Thoracic aorta (tissue), 2 donors: ENCODE measurements around the gene MRPL27. TPM values are rescaled to one million over a fixed set of nuclear protein-coding genes. Genes with fewer than 3 reads are reported as not detected.

ENCODE experiments used
- ATAC-seq: fragments of 150-250 bp; one replicate; pipeline ENCODE4 v1.8.0; 2017; ENCODE audit warnings: low read depth; ENCODE audit not compliant: insufficient number of reproducible peaks, low FRiP score
- DNase-seq: peaks from one replicate; pipeline ENCODE4 v3.0.0-alpha.2; 2020; ENCODE audit warnings: low spot score
- H3K27ac ChIP-seq, 2 donors: fragments of 200-600 bp; sonication (generic); 1 replicate in 1 of 2; 2 replicates in 1 of 2; pipeline ENCODE4 v1.5.1; 2016; ENCODE audit warnings: mild to moderate bottlenecking in 2 of 2, moderate library complexity in 2 of 2
- H3K27me3 ChIP-seq: fragments of 200-600 bp; sonication (generic); replicated peaks from 2 replicates; pipeline ENCODE4 v1.6.0; 2016; ENCODE audit warnings: mild to moderate bottlenecking; ENCODE audit not compliant: insufficient read depth
- H3K36me3 ChIP-seq: fragments of 200-600 bp; sonication (generic); one replicate; pipeline ENCODE4 v1.5.1; 2016
- H3K4me1 ChIP-seq, 2 donors: fragments of 200-600 bp; sonication (generic); 1 replicate in 1 of 2; 2 replicates in 1 of 2; pipeline versions ENCODE4 v1.5.1 to v1.6.0; 2016; ENCODE audit warnings: low read depth in 2 of 2, mild to moderate bottlenecking in 1 of 2; ENCODE audit not compliant: control insufficient read depth in 1 of 2
- H3K4me3 ChIP-seq: fragments of 200-600 bp; sonication (generic); 2 replicates; pipeline ENCODE4 v1.5.1; 2016; ENCODE audit warnings: mild to moderate bottlenecking
- H3K9me3 ChIP-seq: fragments of 200-600 bp; sonication (generic); 2 replicates; pipeline ENCODE4 v1.5.1; 2016
- CTCF ChIP-seq: fragments of 200-600 bp; sonication (generic); IDR thresholded peaks from one replicate; pipeline ENCODE4 v1.5.1; 2019; ENCODE audit warnings: antibody characterized with exemption
- total RNA-seq, 2 donors: library from RNA; depleted of rRNA; stranded (reverse); fragments of >200 nt; gene quantifications; one replicate each; pipeline versions ENCODE4 v1.1.0 to v1.2.3, GENCODE V29; 2016

The MRPL27 gene
- total RNA-seq, 2 donors from 2014 or later: 17.1 to 42.9 TPM

- peaks cover 49% of the 10 kb centered on the region for H3K36me3 ChIP-seq
- no peak overlapping the region for H3K27ac ChIP-seq
- no peak for TF ChIP-seq CTCF
Observed at GRCh38 chr17:50393700-50394099, 20.7 kb upstream of the MRPL27 start.

DNA sequence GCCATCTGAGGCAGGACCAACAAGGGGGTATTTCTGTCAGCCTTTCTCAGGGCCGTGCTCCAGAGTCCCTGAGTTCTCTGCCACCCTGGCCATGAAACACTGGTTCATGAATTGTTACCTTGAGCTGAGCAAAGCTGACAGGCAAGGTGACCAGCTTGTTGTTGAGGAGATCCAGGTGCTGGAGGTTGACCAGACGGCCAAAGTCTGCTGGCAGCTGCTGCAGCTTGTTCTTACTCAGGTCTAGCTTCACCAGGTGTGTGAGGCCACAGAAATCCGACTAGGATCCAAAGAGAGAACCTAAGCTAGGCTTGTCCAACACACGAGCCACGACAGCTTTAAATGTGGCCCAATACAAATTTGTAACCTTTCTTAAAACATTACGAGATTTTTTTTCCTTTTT, 19.6 kb upstream of the MRPL27 start:
- Histone ChIP-seq H3K27me3 (no peaks in the 10 kb centered on the region), H3K4me1 (peaks cover 11 to 24% of the 10 kb centered on the region in 2 donors), H3K4me3 (no peak overlapping the region), H3K27ac (no peak overlapping the region), H3K9me3 (no peaks in the 10 kb centered on the region), H3K36me3 (peaks cover 60% of the 10 kb centered on the region)
- ATAC-seq: no peak
- no peak for DNase-seq
- TF ChIP-seq CTCF: no peak

More at GRCh38 chr17:50393700-50394099, 20.7 kb upstream of the MRPL27 start:
- Histone ChIP-seq H3K27me3 (no peaks in the 10 kb centered on the region), H3K4me1 (peaks cover 11 to 24% of the 10 kb centered on the region in 2 donors), H3K4me3 (no peak overlapping the region), H3K9me3 (no peaks in the 10 kb centered on the region)
- no peak for DNase-seq
- no peak for ATAC-seq

GRCh38 chr17:50389534-50389933, 16.6 kb upstream of the MRPL27 start:
- no peaks in the 10 kb centered on the region for H3K9me3 ChIP-seq
- H3K27me3 ChIP-seq: no peaks in the 10 kb centered on the region
- H3K4me3 ChIP-seq: no peak overlapping the region
- no peak for TF ChIP-seq CTCF
- H3K27ac ChIP-seq: no peak overlapping the region
- H3K36me3 ChIP-seq: peaks cover 84% of the 10 kb centered on the region
- DNase-seq: no peak
- peaks cover 0 to 3% of the 10 kb centered on the region in 2 donors for H3K4me1 ChIP-seq
- ATAC-seq: no peak

- no peak for DNase-seq
- H3K4me3 ChIP-seq: no peak overlapping the region
- peaks cover 84% of the 10 kb centered on the region for H3K36me3 ChIP-seq
- no peaks in the 10 kb centered on the region for H3K9me3 ChIP-seq
- ATAC-seq: no peak
- no peak overlapping the region for H3K27ac ChIP-seq
- H3K4me1 ChIP-seq: no peaks in the 10 kb centered on the region
- H3K27me3 ChIP-seq: no peaks in the 10 kb centered on the region
- TF ChIP-seq CTCF: no peak
Observed at GRCh38 chr17:50388728-50389127, 15.7 kb upstream of the MRPL27 start.

GRCh38 chr17:50386510-50386909, 13.5 kb upstream of the MRPL27 start:
- H3K27ac ChIP-seq: no peak overlapping the region
- peaks cover 73% of the 10 kb centered on the region for H3K36me3 ChIP-seq
- no peak overlapping the region for H3K4me3 ChIP-seq
- no peaks in the 10 kb centered on the region for H3K27me3 ChIP-seq
- ATAC-seq (no peak), DNase-seq (no peak)
- TF ChIP-seq CTCF: no peak
- no peaks in the 10 kb centered on the region for H3K9me3 ChIP-seq
- no peaks in the 10 kb centered on the region for H3K4me1 ChIP-seq
